Mucosa of descending colon (tissue), 3 donors: ENCODE data around the gene SMC2. TPM values are rescaled to one million over a fixed set of nuclear protein-coding genes. Genes with fewer than 3 reads are reported as not detected.

Experiments
- ATAC-seq: fragments of 200-7000 bp; cut with Tn5 transposase; one replicate; pipeline ENCODE4 v1.9.1; 2020; ENCODE audit warnings: mild to moderate bottlenecking, moderate library complexity
- DNase-seq, 3 donors: peaks; one replicate each; pipeline ENCODE4 v3.0.0-alpha.2; 2020
- H3K36me3 ChIP-seq: fragments of 200-600 bp; one replicate; pipeline ENCODE4 v1.8.0; 2021; ENCODE audit warnings: low read depth, mild to moderate bottlenecking
- H3K4me1 ChIP-seq: fragments of 200-600 bp; one replicate; pipeline ENCODE4 v1.8.0; 2021; ENCODE audit warnings: low read depth, mild to moderate bottlenecking
- H3K4me3 ChIP-seq: fragments of 200-600 bp; one replicate; pipeline ENCODE4 v1.8.0; 2021; ENCODE audit warnings: mild to moderate bottlenecking
- H3K9me3 ChIP-seq: fragments of 200-600 bp; one replicate; pipeline ENCODE4 v1.8.0; 2021; ENCODE audit warnings: mild to moderate bottlenecking
- CTCF ChIP-seq: fragments of 200-600 bp; IDR thresholded peaks from one replicate; pipeline ENCODE4 v1.8.0; 2022; ENCODE audit warnings: antibody characterized with exemption, mild to moderate bottlenecking
- intact Hi-C, 2 donors: fragments of 100-400 bp; cut with DNase I in 1 of 2; cut with micrococcal nuclease in 1 of 2; formaldehyde crosslinking; loops; one replicate each; pipeline versions ENCODE4 v1.11.0 to v1.11.1; 2022; cut with DNase I, micrococcal nuclease
- total RNA-seq, 3 donors: library from RNA; stranded (reverse); fragmentation: NEBNext Ultra II Directional in 2 of 3; extraction: Animal tissue kit (Norgen Biotek cat#: 25700) in 2 of 3; gene quantifications; one replicate each; pipeline versions ENCODE4 v1.2.1 to v1.2.4, GENCODE V29; 2021 to 2023
- donor health status: DM: no; HTN: no; CAD: no; lungs with moderate emphysema.
- donor health status: DM: no; HTN: no; CAD: no.
- donor health status: DM: no; HTN: yes; CAD: no.

Gene SMC2
- total RNA-seq, 3 donors from 2014 or later, result 6.6 to 15.1 (median 8.8) TPM

GRCh38 chr9:104082168-104082567, 11.9 kb upstream of the SMC2 start:
- Histone ChIP-seq H3K36me3 (no peaks in the 10 kb centered on the region), H3K9me3 (peaks cover 11% of the 10 kb centered on the region), H3K4me3 (no peak overlapping the region), H3K4me1 (no peaks in the 10 kb centered on the region)
- intact Hi-C loops, result no loop called here
- DNase-seq, result no peak
- no peak for TF ChIP-seq CTCF
- ATAC-seq, result no peak

- H3K4me1 ChIP-seq, result no peaks in the 10 kb centered on the region
- no peak for TF ChIP-seq CTCF
- no peaks in the 10 kb centered on the region for H3K36me3 ChIP-seq
- DNase-seq (no peak), ATAC-seq (no peak)
- H3K9me3 ChIP-seq, result peaks cover 5% of the 10 kb centered on the region
- H3K4me3 ChIP-seq, result no peak overlapping the region
- intact Hi-C loops, result no loop called here
Observed at GRCh38 chr9:104085525-104085924, 8.6 kb upstream of the SMC2 start.

GRCh38 chr9:104087894-104088293, 6.2 kb upstream of the SMC2 start:
- no peak overlapping the region for H3K4me3 ChIP-seq
- ATAC-seq, result no peak
- intact Hi-C loops, result no loop called here

GRCh38 chr9:104088416-104088815, 5.7 kb upstream of the SMC2 start:
- Histone ChIP-seq H3K36me3 (no peaks in the 10 kb centered on the region), H3K4me3 (no peak overlapping the region), H3K4me1 (peaks cover 14% of the 10 kb centered on the region), H3K9me3 (no peaks in the 10 kb centered on the region)
- intact Hi-C loops, result no loop called here
- no peak for TF ChIP-seq CTCF
- DNase-seq, result no peak
- ATAC-seq, result no peak

More at GRCh38 chr9:104087894-104088293, 6.2 kb upstream of the SMC2 start:
- TF ChIP-seq CTCF, result no peak
- no peaks in the 10 kb centered on the region for H3K36me3 ChIP-seq
- H3K4me1 ChIP-seq, result peaks cover 10% of the 10 kb centered on the region
- no peak for DNase-seq
- H3K9me3 ChIP-seq, result no peaks in the 10 kb centered on the region

GRCh38 chr9:104090578-104090977, 3.5 kb upstream of the SMC2 start:
- no peaks in the 10 kb centered on the region for H3K9me3 ChIP-seq
- ATAC-seq, result no peak
- no peak for DNase-seq
- peaks cover 14% of the 10 kb centered on the region for H3K4me1 ChIP-seq
- H3K36me3 ChIP-seq, result no peaks in the 10 kb centered on the region
- no peak for TF ChIP-seq CTCF
- H3K4me3 ChIP-seq, result no peak overlapping the region
- intact Hi-C loops, result no loop called here

DNA sequence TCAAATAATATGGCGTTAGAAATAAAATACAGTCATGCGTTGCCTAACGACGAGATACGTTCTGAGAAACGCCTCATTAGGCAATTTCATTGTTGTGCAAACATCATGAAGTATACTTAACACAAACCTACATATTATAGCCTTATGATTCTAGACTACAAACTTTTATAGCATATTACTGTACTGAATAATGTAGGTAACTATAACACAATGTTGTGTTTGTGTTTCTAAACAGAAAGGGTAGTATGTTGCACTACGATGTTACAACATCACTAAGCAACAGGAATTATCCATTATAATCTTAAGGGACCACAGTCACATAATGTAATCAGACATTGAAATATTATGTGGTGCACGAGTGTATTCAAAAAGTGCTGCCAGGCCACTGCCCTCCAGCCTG, 3.0 kb upstream of the SMC2 start:
- intact Hi-C loops, result no loop called here
- Histone ChIP-seq H3K4me1 (peaks cover 14% of the 10 kb centered on the region), H3K36me3 (no peaks in the 10 kb centered on the region), H3K9me3 (no peaks in the 10 kb centered on the region), H3K4me3 (no peak overlapping the region)
- TF ChIP-seq CTCF, result no peak
- peak in 1 of 3 donors; percentile 19 for DNase-seq
- ATAC-seq, result peak; percentile 69
